Measurements from ENCODE around the gene ARHGEF10L. TPM values are rescaled to one million over a fixed set of nuclear protein-coding genes. Genes with fewer than 3 reads are reported as not detected.

The ARHGEF10L gene
- total RNA-seq, 1 experiment from 2014 or later: not detected

- no peaks in the 10 kb centered on the region for H3K9me2 ChIP-seq (replicated peaks; ENCODE audit: insufficient read depth, low read length)
- H3K79me2 ChIP-seq (ENCODE audit: low read length): no peaks in the 10 kb centered on the region
- no peak overlapping the region for H2AFZ ChIP-seq (ENCODE audit: low read length)
- no peak overlapping the region for H3K27ac ChIP-seq (ENCODE audit: low read length)
- H3K9ac ChIP-seq (ENCODE audit: low read length): no peak overlapping the region
- no peaks in the 10 kb centered on the region for H3K36me3 ChIP-seq (ENCODE audit: insufficient read depth, low read length)
- no peak overlapping the region for H3K4me3 ChIP-seq (ENCODE audit: low read length)
- no peaks in the 10 kb centered on the region for H3K27me3 ChIP-seq (ENCODE audit: low read length)
- no peak for DNase-seq
- H3K9me3 ChIP-seq (ENCODE audit: low read length): no peaks in the 10 kb centered on the region
- H4K20me1 ChIP-seq (ENCODE audit: insufficient read depth, low read depth, low read length): no peaks in the 10 kb centered on the region
- H3K4me2 ChIP-seq (ENCODE audit: low read depth, low read length, poor library complexity, severe bottlenecking): no peak overlapping the region
- no peaks in the 10 kb centered on the region for H3K4me1 ChIP-seq (ENCODE audit: low read length)
Measured at GRCh38 chr1:17516303-17517214, 22.9 kb upstream of the ARHGEF10L start.

GRCh38 chr1:17520041-17520440 is 19.5 kb upstream of the ARHGEF10L start:
- Histone ChIP-seq H3K4me2 (ENCODE audit: low read depth, low read length, poor library complexity, severe bottlenecking) (no peak overlapping the region), H3K36me3 (ENCODE audit: insufficient read depth, low read length) (no peaks in the 10 kb centered on the region), H3K9ac (ENCODE audit: low read length) (no peak overlapping the region), H3K4me3 (ENCODE audit: low read length) (no peak overlapping the region), H2AFZ (ENCODE audit: low read length) (no peak overlapping the region), H3K9me3 (ENCODE audit: low read length) (no peaks in the 10 kb centered on the region), H3K4me1 (ENCODE audit: low read length) (no peaks in the 10 kb centered on the region), H3K27ac (ENCODE audit: low read length) (no peak overlapping the region), H3K27me3 (ENCODE audit: low read length) (no peaks in the 10 kb centered on the region), H4K20me1 (ENCODE audit: insufficient read depth, low read depth, low read length) (no peaks in the 10 kb centered on the region), H3K9me2 (replicated peaks; ENCODE audit: insufficient read depth, low read length) (no peaks in the 10 kb centered on the region), H3K79me2 (ENCODE audit: low read length) (no peaks in the 10 kb centered on the region)
- DNase-seq: no peak

DNA sequence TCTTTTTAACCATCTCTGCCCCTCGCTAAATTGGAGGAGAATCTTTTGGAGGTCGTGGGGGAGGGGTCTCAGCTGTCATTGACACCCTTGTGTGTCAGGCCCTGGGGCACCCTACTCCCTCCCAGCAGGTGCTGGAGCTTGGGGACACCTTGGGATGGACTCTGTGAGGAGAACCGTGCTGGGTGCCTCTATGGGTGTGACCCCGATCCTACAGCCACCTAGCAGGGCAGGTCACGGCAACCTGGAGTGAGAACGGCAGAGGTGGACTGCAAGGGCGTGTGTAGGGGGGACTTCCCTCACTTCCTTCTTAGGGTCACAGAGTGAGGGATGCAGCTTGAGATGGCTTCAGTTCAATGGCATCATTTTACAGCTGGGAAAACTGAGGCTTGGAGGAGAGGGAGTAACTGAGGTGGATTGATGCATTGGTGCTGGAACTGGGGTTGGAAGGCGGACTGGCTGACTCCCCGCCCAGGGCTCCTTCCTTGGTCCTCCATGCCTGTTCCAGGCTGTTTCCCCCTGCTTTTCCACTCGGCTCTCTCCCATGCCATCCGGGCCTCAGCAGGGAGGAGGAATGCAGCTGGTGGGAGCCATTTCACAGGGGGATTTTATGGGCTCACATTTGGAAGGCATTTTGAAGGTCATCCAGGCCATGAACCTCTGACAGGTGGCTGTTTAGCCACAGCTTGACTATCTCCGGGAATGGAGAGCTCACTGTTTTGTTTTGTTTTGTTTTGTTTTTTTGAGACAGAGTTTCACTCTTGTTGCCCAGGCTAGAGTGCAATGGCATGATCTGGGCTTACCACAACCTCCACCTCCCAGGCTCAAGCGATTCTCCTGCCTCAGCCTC is 18.8 kb upstream of the ARHGEF10L start:
- Histone ChIP-seq H2AFZ (ENCODE audit: low read length) (no peak overlapping the region), H3K9ac (ENCODE audit: low read length) (no peak overlapping the region), H3K4me2 (ENCODE audit: low read depth, low read length, poor library complexity, severe bottlenecking) (no peak overlapping the region), H3K36me3 (ENCODE audit: insufficient read depth, low read length) (no peaks in the 10 kb centered on the region), H3K27ac (ENCODE audit: low read length) (no peak overlapping the region), H3K27me3 (ENCODE audit: low read length) (no peaks in the 10 kb centered on the region), H3K79me2 (ENCODE audit: low read length) (no peaks in the 10 kb centered on the region), H3K4me3 (ENCODE audit: low read length) (no peak overlapping the region), H4K20me1 (ENCODE audit: insufficient read depth, low read depth, low read length) (no peaks in the 10 kb centered on the region), H3K9me3 (ENCODE audit: low read length) (no peaks in the 10 kb centered on the region), H3K4me1 (ENCODE audit: low read length) (no peaks in the 10 kb centered on the region), H3K9me2 (replicated peaks; ENCODE audit: insufficient read depth, low read length) (no peaks in the 10 kb centered on the region)
- DNase-seq: no peak

DNA sequence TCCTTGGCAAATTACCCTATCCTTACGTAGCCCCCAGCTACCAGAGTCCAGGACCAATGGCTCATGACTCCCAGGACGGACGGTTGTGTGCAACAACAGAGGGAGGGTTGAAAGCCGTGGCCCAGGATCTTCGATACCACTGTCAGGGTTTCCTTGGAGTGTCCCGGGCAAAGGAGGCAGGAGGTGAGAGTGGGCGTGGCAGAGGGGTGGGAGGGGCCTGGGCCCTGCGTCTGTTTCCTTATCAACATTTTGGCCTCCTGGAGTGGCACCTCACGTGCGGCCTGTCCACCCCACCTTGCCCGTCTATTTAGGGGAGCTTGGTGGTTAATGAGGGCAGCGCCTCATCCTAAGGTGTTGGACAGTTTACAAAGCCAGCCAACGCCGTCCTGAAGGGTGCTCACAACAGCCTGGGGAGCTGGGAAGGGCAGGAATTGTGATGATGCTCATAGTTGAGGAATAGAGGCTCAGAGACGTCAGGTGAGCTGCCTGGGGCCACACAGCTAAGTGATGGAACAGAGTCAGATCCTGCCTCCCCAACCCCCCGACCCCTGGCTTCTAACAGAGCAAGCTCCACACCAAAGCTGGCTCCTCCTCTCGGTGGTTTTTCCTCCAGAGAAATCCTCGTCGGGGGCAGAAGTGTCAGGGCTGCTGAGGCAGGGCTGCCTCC is 17.4 kb upstream of the ARHGEF10L start:
- Histone ChIP-seq H3K79me2 (ENCODE audit: low read length) (no peaks in the 10 kb centered on the region), H3K4me2 (ENCODE audit: low read depth, low read length, poor library complexity, severe bottlenecking) (no peak overlapping the region), H4K20me1 (ENCODE audit: insufficient read depth, low read depth, low read length) (no peaks in the 10 kb centered on the region), H3K27ac (ENCODE audit: low read length) (no peak overlapping the region), H3K27me3 (ENCODE audit: low read length) (no peaks in the 10 kb centered on the region), H3K4me1 (ENCODE audit: low read length) (no peaks in the 10 kb centered on the region), H3K9me2 (replicated peaks; ENCODE audit: insufficient read depth, low read length) (no peaks in the 10 kb centered on the region), H2AFZ (ENCODE audit: low read length) (no peak overlapping the region), H3K4me3 (ENCODE audit: low read length) (no peak overlapping the region), H3K36me3 (ENCODE audit: insufficient read depth, low read length) (no peaks in the 10 kb centered on the region), H3K9ac (ENCODE audit: low read length) (no peak overlapping the region), H3K9me3 (ENCODE audit: low read length) (no peaks in the 10 kb centered on the region)
- DNase-seq: no peak

DNA sequence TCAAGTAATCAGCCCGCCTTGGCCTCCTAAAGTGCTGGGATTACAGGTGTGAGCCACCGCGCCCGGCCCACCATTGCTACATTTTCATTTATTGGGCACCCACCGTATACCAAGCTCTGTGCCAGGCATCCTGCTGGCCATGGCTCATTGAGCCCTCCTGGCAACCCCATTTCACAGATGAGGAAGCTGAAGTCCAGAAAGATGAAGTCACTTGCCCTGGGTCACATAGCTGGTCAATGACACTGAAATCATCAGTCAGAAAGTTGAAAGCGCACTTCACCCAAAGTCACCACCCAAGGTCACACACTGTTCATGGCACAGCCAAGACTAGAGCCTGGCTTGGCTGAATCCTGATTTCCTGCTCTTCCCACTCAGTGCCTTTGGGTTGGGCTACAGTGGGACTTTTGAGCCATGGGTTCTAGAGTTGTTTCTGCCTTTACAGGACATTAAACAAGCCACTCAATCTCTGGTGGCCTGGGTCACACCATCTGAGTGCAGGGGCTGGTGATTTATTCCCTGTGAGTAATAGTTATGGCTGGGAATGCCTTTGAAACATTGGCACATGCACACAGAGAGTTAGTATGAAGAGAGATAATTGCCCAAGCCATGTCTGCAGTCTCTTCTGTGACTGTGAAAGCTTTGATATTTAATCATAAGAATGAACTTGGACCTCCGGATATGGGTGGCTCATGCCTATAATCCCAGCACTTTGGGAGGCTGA is 16.0 kb upstream of the ARHGEF10L start:
- Histone ChIP-seq H3K79me2 (ENCODE audit: low read length) (no peaks in the 10 kb centered on the region), H3K9me3 (ENCODE audit: low read length) (no peaks in the 10 kb centered on the region), H3K27me3 (ENCODE audit: low read length) (no peaks in the 10 kb centered on the region), H3K9me2 (replicated peaks; ENCODE audit: insufficient read depth, low read length) (no peaks in the 10 kb centered on the region), H3K4me2 (ENCODE audit: low read depth, low read length, poor library complexity, severe bottlenecking) (no peak overlapping the region), H3K36me3 (ENCODE audit: insufficient read depth, low read length) (no peaks in the 10 kb centered on the region), H3K4me3 (ENCODE audit: low read length) (no peak overlapping the region), H4K20me1 (ENCODE audit: insufficient read depth, low read depth, low read length) (no peaks in the 10 kb centered on the region), H3K27ac (ENCODE audit: low read length) (no peak overlapping the region), H3K9ac (ENCODE audit: low read length) (no peak overlapping the region), H2AFZ (ENCODE audit: low read length) (no peak overlapping the region), H3K4me1 (ENCODE audit: low read length) (no peaks in the 10 kb centered on the region)
- DNase-seq: no peak

- Histone ChIP-seq H3K9me3 (ENCODE audit: low read length) (no peaks in the 10 kb centered on the region), H2AFZ (ENCODE audit: low read length) (no peak overlapping the region), H3K4me2 (ENCODE audit: low read depth, low read length, poor library complexity, severe bottlenecking) (no peak overlapping the region), H3K4me1 (ENCODE audit: low read length) (no peaks in the 10 kb centered on the region), H3K9ac (ENCODE audit: low read length) (no peak overlapping the region), H3K79me2 (ENCODE audit: low read length) (no peaks in the 10 kb centered on the region), H3K36me3 (ENCODE audit: insufficient read depth, low read length) (no peaks in the 10 kb centered on the region), H3K27ac (ENCODE audit: low read length) (no peak overlapping the region), H3K9me2 (replicated peaks; ENCODE audit: insufficient read depth, low read length) (no peaks in the 10 kb centered on the region), H3K27me3 (ENCODE audit: low read length) (no peaks in the 10 kb centered on the region), H4K20me1 (ENCODE audit: insufficient read depth, low read depth, low read length) (no peaks in the 10 kb centered on the region), H3K4me3 (ENCODE audit: low read length) (no peak overlapping the region)
- no peak for DNase-seq
Measured at GRCh38 chr1:17524645-17525044, 14.9 kb upstream of the ARHGEF10L start.

DNA sequence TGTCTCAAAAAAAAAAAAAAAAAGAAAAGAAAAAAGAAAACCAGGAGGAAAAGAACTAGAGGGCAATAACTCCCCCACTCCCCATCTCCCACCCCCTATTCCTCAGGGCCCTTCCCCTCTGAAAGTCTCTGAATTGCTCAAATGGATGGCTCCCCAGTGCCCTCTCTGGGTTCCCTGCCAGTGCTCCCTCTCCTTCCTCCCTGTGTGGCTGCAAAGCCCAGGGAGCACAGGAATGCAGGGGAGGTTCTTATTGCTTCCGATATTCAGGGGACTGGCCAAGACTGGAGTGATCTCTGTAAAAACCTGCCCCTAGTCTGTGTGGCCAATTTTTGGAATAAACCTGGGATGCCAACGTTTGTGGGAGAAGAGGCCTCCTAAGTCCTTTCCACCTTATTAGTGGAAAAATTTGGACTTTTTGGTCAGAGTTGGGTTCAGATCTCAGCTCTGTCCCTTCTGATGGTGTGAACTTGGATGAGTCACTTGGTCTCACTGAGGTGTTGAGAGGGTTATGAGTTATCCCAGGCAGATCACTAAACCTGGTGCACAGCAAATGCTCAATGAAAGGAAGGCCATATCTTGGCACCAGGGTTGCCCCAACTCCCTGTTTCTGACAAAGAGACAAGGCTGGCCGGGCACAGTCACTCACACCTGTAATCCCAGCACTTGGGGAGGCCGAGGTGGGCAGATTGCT is 13.4 kb upstream of the ARHGEF10L start:
- H3K27ac ChIP-seq (ENCODE audit: low read length): no peak overlapping the region
- no peaks in the 10 kb centered on the region for H4K20me1 ChIP-seq (ENCODE audit: insufficient read depth, low read depth, low read length)
- H3K36me3 ChIP-seq (ENCODE audit: insufficient read depth, low read length): no peaks in the 10 kb centered on the region
- H3K4me3 ChIP-seq (ENCODE audit: low read length): no peak overlapping the region
- H3K4me2 ChIP-seq (ENCODE audit: low read depth, low read length, poor library complexity, severe bottlenecking): no peak overlapping the region
- no peak overlapping the region for H3K9ac ChIP-seq (ENCODE audit: low read length)
- H3K79me2 ChIP-seq (ENCODE audit: low read length): no peaks in the 10 kb centered on the region
- H3K9me3 ChIP-seq (ENCODE audit: low read length): no peaks in the 10 kb centered on the region
- no peaks in the 10 kb centered on the region for H3K4me1 ChIP-seq (ENCODE audit: low read length)
- H3K27me3 ChIP-seq (ENCODE audit: low read length): no peaks in the 10 kb centered on the region
- no peak overlapping the region for H2AFZ ChIP-seq (ENCODE audit: low read length)
- no peak for DNase-seq
- H3K9me2 ChIP-seq (replicated peaks; ENCODE audit: insufficient read depth, low read length): no peaks in the 10 kb centered on the region
